Measurements from ENCODE around the gene SIVA1.

SIVA1 gene

DNA sequence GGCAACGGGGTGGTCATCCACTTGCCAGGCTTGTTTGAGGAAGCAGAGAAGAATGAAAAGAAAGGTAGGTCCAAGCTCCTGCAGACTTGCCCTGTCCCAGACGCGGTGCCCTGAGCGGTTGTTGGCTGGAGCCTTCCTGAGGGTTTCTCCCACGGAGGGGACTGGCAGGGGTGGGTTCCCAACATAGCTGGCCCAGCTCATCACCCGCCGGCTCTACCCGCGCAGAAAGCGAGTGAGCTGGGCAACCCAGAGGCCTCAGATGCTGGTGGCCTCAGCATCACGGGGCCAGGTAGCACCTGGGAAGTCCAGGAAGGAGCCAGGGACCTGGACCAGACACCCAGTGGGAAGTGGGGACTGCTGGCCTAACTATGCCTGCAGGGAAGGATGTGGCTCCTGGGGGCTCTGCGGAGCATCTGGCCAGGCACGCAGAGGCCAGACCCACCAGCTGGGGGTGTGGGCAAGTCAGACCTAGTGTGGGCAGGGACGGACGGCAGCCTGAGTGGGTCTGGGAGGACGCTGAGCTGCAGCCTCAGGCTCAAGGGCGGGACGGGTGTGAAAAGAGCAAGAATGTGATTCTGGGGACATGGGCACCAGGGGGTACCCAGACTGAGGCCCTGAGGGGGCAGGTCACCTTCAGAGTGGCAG is 14.4 kb upstream of the SIVA1 start:
- Histone ChIP-seq H4K20me1 (ENCODE audit: insufficient read depth, low read length) (no peaks in the 10 kb centered on the region), H3K36me3 (replicated peaks; ENCODE audit: insufficient read depth, low read length) (no peaks in the 10 kb centered on the region), H3K9me3 (replicated peaks; ENCODE audit: insufficient read depth, low read length) (no peaks in the 10 kb centered on the region), H3K27ac (ENCODE audit: low read length) (no peak overlapping the region), H2AFZ (ENCODE audit: low read length) (no peak overlapping the region), H3K4me1 (ENCODE audit: low read length) (no peaks in the 10 kb centered on the region), H3F3A (ENCODE audit: insufficient read depth, low read length) (no peaks in the 10 kb centered on the region), H3K4me3 (ENCODE audit: low read length) (no peak overlapping the region), H3K4me2 (ENCODE audit: low read depth, low read length) (no peak overlapping the region), H3K9me2 (replicated peaks; ENCODE audit: insufficient read depth, low read length) (no peaks in the 10 kb centered on the region), H3K27me3 (replicated peaks; ENCODE audit: insufficient read depth, low read length) (peaks cover 59% of the 10 kb centered on the region), H3K9ac (ENCODE audit: low read length) (no peak overlapping the region), H3K79me2 (ENCODE audit: low read length) (no peaks in the 10 kb centered on the region)
- DNase-seq, result no peak
- TF ChIP-seq EZH2phosphoT487 (IDR thresholded peaks at IDR 0.05; ENCODE audit: low read length) (no peak), EZH2 (optimal IDR thresholded peaks at IDR 0.05; ENCODE audit: low read depth, low read length) (no peak), CTCF (IDR thresholded peaks at IDR 0.05; ENCODE audit: low read length) (no peak)

DNA sequence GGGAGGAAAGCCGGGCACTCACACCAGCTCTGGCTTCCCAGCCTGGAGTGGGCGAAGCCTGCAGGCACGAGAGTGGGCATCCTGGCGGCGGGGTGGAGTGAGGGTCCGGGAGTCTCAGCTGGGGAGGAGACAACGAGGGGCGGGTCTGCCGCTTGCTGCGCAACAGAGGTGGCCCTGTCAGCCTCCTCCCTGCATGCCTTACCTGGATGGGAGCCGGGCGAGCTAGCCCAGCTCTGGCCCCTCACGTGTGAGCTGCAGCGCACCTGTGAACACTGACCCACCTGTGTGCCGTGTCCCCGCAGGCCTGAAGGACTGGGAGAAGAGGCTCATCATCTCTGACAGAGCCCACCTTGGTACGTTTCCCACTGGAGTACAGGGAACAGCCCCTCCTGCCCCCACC is 13.9 kb upstream of the SIVA1 start:
- H3K4me1 ChIP-seq (ENCODE audit: low read length), result no peaks in the 10 kb centered on the region
- H3K27me3 ChIP-seq (replicated peaks; ENCODE audit: insufficient read depth, low read length), result peaks cover 62% of the 10 kb centered on the region
- no peaks in the 10 kb centered on the region for H3K9me3 ChIP-seq (replicated peaks; ENCODE audit: insufficient read depth, low read length)
- H3K36me3 ChIP-seq (replicated peaks; ENCODE audit: insufficient read depth, low read length), result no peaks in the 10 kb centered on the region
- H3F3A ChIP-seq (ENCODE audit: insufficient read depth, low read length), result no peaks in the 10 kb centered on the region
- no peaks in the 10 kb centered on the region for H3K9me2 ChIP-seq (replicated peaks; ENCODE audit: insufficient read depth, low read length)
- H3K79me2 ChIP-seq (ENCODE audit: low read length), result no peaks in the 10 kb centered on the region
- no peak for DNase-seq
- H3K4me3 ChIP-seq (ENCODE audit: low read length), result no peak overlapping the region
- no peak overlapping the region for H3K27ac ChIP-seq (ENCODE audit: low read length)
- no peak for TF ChIP-seq CTCF (IDR thresholded peaks at IDR 0.05; ENCODE audit: low read length)
- TF ChIP-seq EZH2 (optimal IDR thresholded peaks at IDR 0.05; ENCODE audit: low read depth, low read length), result no peak
- no peak for TF ChIP-seq EZH2phosphoT487 (IDR thresholded peaks at IDR 0.05; ENCODE audit: low read length)
- H2AFZ ChIP-seq (ENCODE audit: low read length), result no peak overlapping the region
- H4K20me1 ChIP-seq (ENCODE audit: insufficient read depth, low read length), result no peaks in the 10 kb centered on the region
- no peak overlapping the region for H3K9ac ChIP-seq (ENCODE audit: low read length)
- H3K4me2 ChIP-seq (ENCODE audit: low read depth, low read length), result no peak overlapping the region

GRCh38 chr14:104739546-104740516 is 13.1 kb upstream of the SIVA1 start:
- H3K9ac ChIP-seq (ENCODE audit: low read length), result no peak overlapping the region
- TF ChIP-seq EZH2 (optimal IDR thresholded peaks at IDR 0.05; ENCODE audit: low read depth, low read length), result no peak
- TF ChIP-seq CTCF (IDR thresholded peaks at IDR 0.05; ENCODE audit: low read length), result no peak
- no peak for TF ChIP-seq EZH2phosphoT487 (IDR thresholded peaks at IDR 0.05; ENCODE audit: low read length)
- H3K36me3 ChIP-seq (replicated peaks; ENCODE audit: insufficient read depth, low read length), result no peaks in the 10 kb centered on the region
- no peaks in the 10 kb centered on the region for H3F3A ChIP-seq (ENCODE audit: insufficient read depth, low read length)
- H3K4me1 ChIP-seq (ENCODE audit: low read length), result no peaks in the 10 kb centered on the region
- H2AFZ ChIP-seq (ENCODE audit: low read length), result no peak overlapping the region
- H3K27me3 ChIP-seq (replicated peaks; ENCODE audit: insufficient read depth, low read length), result peaks cover 62% of the 10 kb centered on the region
- H3K9me2 ChIP-seq (replicated peaks; ENCODE audit: insufficient read depth, low read length), result no peaks in the 10 kb centered on the region
- no peak overlapping the region for H3K4me2 ChIP-seq (ENCODE audit: low read depth, low read length)
- H3K4me3 ChIP-seq (ENCODE audit: low read length), result no peak overlapping the region
- H3K9me3 ChIP-seq (replicated peaks; ENCODE audit: insufficient read depth, low read length), result no peaks in the 10 kb centered on the region
- DNase-seq, result no peak
- H3K27ac ChIP-seq (ENCODE audit: low read length), result no peak overlapping the region
- H4K20me1 ChIP-seq (ENCODE audit: insufficient read depth, low read length), result no peaks in the 10 kb centered on the region
- H3K79me2 ChIP-seq (ENCODE audit: low read length), result no peaks in the 10 kb centered on the region
